Mesenchymal stem cell (in vitro differentiated cells and primary cell): ENCODE data around the gene LURAP1L.

Source experiments
- DNase-seq: peaks from one replicate; pipeline ENCODE4 v3.0.0-alpha.2; 2013
- H2AFZ ChIP-seq: one replicate; pipeline ENCODE4 v1.6.1; 2013; ENCODE audit warnings: low read depth, mild to moderate bottlenecking, control low read depth, inconsistent platforms, low read length, moderate library complexity
- H2AK5ac ChIP-seq: 2 replicates; pipeline ENCODE4 v1.6.1; 2013; ENCODE audit warnings: low read length, moderate library complexity, mild to moderate bottlenecking, inconsistent platforms; ENCODE audit not compliant: severe bottlenecking
- H2BK120ac ChIP-seq: one replicate; pipeline ENCODE4 v1.6.1; 2013; ENCODE audit warnings: low read depth, mild to moderate bottlenecking, inconsistent platforms, low read length, moderate library complexity
- H2BK12ac ChIP-seq, 2 experiments: one replicate each; pipeline ENCODE4 v1.6.1; 2013; ENCODE audit warnings: inconsistent platforms in 2 of 2, low read length in 2 of 2, mild to moderate bottlenecking in 2 of 2, moderate library complexity in 2 of 2, control low read depth in 1 of 2
- H2BK15ac ChIP-seq: one replicate; pipeline ENCODE4 v1.6.1; 2013; ENCODE audit warnings: mild to moderate bottlenecking, low read depth, inconsistent platforms; ENCODE audit not compliant: poor library complexity, severe bottlenecking
- H2BK5ac ChIP-seq: 2 replicates; pipeline ENCODE4 v1.6.1; 2013; ENCODE audit warnings: low read depth, mild to moderate bottlenecking, low read length, control low read depth, inconsistent platforms; ENCODE audit not compliant: poor library complexity, severe bottlenecking
- H3K14ac ChIP-seq, 2 experiments: one replicate each; pipeline ENCODE4 v1.6.1; 2013; ENCODE audit warnings: inconsistent platforms in 2 of 2, low read length in 2 of 2, control low read depth in 1 of 2, mild to moderate bottlenecking in 1 of 2, moderate library complexity in 1 of 2
- H3K18ac ChIP-seq, 2 experiments: one replicate each; pipeline ENCODE4 v1.6.1; 2013; ENCODE audit warnings: inconsistent platforms in 2 of 2, low read length in 2 of 2, control low read depth in 1 of 2, low read depth in 1 of 2, mild to moderate bottlenecking in 1 of 2
- H3K23ac ChIP-seq, 2 experiments: one replicate each; pipeline ENCODE4 v1.6.1; 2013; ENCODE audit warnings: inconsistent platforms in 2 of 2, low read length in 2 of 2, mild to moderate bottlenecking in 2 of 2, moderate library complexity in 2 of 2, control low read depth in 1 of 2
- H3K27ac ChIP-seq: 2 replicates; pipeline ENCODE4 v1.5.1; 2013; ENCODE audit warnings: mild to moderate bottlenecking, moderate library complexity, low read length, control low read depth, inconsistent platforms; ENCODE audit not compliant: poor library complexity, severe bottlenecking
- H3K27me3 ChIP-seq, 2 experiments: 2 replicates each; pipeline versions ENCODE4 v1.6.1 to v1.7.0; 2013; ENCODE audit warnings: low read length in 2 of 2, mild to moderate bottlenecking in 2 of 2, moderate library complexity in 2 of 2, control low read depth in 1 of 2, inconsistent platforms in 1 of 2; ENCODE audit not compliant: control insufficient read depth in 1 of 2, insufficient read depth in 1 of 2
- H3K36me3 ChIP-seq, 2 experiments: 2 replicates each; pipeline versions ENCODE4 v1.6.1 to v1.7.0; 2013; ENCODE audit warnings: low read length in 2 of 2, control low read depth in 1 of 2, inconsistent platforms in 1 of 2, low read depth in 1 of 2, mild to moderate bottlenecking in 1 of 2; ENCODE audit not compliant: insufficient read depth in 2 of 2, control insufficient read depth in 1 of 2
- H3K4ac ChIP-seq, 2 experiments: one replicate each; pipeline ENCODE4 v1.6.1; 2013; ENCODE audit warnings: inconsistent platforms in 2 of 2, low read length in 2 of 2, mild to moderate bottlenecking in 2 of 2, moderate library complexity in 2 of 2, control low read depth in 1 of 2, low read depth in 1 of 2
- H3K4me1 ChIP-seq: 2 replicates; pipeline ENCODE4 v1.6.1; 2013; ENCODE audit warnings: low read depth, low read length, control low read depth; ENCODE audit not compliant: control insufficient read depth, insufficient read depth
- H3K4me2 ChIP-seq: 2 replicates; pipeline ENCODE4 v1.6.1; 2013; ENCODE audit warnings: low read length, mild to moderate bottlenecking, inconsistent platforms; ENCODE audit not compliant: poor library complexity, severe bottlenecking
- H3K4me3 ChIP-seq, 2 experiments: 2 replicates each; pipeline versions ENCODE4 v1.5.1 to v1.7.0; 2013; ENCODE audit warnings: low read length in 2 of 2, mild to moderate bottlenecking in 2 of 2, control low read depth in 1 of 2, low read depth in 1 of 2; ENCODE audit not compliant: insufficient read depth in 1 of 2
- H3K79me1 ChIP-seq: replicated peaks from 2 replicates; pipeline ENCODE4 v1.6.1; 2013; ENCODE audit warnings: mild to moderate bottlenecking, control low read depth, low read length, inconsistent platforms; ENCODE audit not compliant: poor library complexity, severe bottlenecking
- H3K9ac ChIP-seq: 2 replicates; pipeline ENCODE4 v1.7.0; 2013; ENCODE audit warnings: mild to moderate bottlenecking, low read length, moderate library complexity
- H3K9me3 ChIP-seq: 2 replicates; pipeline ENCODE4 v1.7.0; 2013; ENCODE audit warnings: mild to moderate bottlenecking, low read length; ENCODE audit not compliant: control insufficient read depth
- H4K8ac ChIP-seq: one replicate; pipeline ENCODE4 v1.6.1; 2013; ENCODE audit warnings: inconsistent platforms, mild to moderate bottlenecking, low read length, moderate library complexity
- H4K91ac ChIP-seq: one replicate; pipeline ENCODE4 v1.6.1; 2013; ENCODE audit warnings: mild to moderate bottlenecking, low read length, inconsistent platforms
- WGBS: methylation state at CpG from one replicate; pipeline ENCODE4 v1.1.7; 2013; ENCODE audit warnings: mixed read lengths; 5-methylcytosine and 5-hydroxymethylcytosine counted together

The LURAP1L gene

GRCh38 chr9:12813960-12814876, 39.4 kb downstream of the LURAP1L start:
- no peaks in the 10 kb centered on the region for H3K36me3 ChIP-seq
- no peak overlapping the region for H2AFZ ChIP-seq
- H3K23ac ChIP-seq, result no peak overlapping the region
- no peak overlapping the region for H3K4ac ChIP-seq
- H3K27ac ChIP-seq, result peak overlapping the region; percentile 96
- no peak overlapping the region for H2BK120ac ChIP-seq
- H3K4me2 ChIP-seq, result peak overlapping the region; percentile 16
- H2BK12ac ChIP-seq, result no peak overlapping the region
- no peak overlapping the region for H4K91ac ChIP-seq
- H2AK5ac ChIP-seq, result no peak overlapping the region
- peaks cover 2% of the 10 kb centered on the region for H3K4me1 ChIP-seq
- H3K18ac ChIP-seq, result peak overlapping the region in 1 of 2 experiments; percentile 64
- H2BK15ac ChIP-seq, result no peak overlapping the region
- peak overlapping the region; percentile 89 for H3K9ac ChIP-seq
- no peaks in the 10 kb centered on the region for H3K27me3 ChIP-seq
- H3K14ac ChIP-seq, result no peak overlapping the region
- peak; percentile 99 for DNase-seq
- peak overlapping the region in 1 of 2 experiments; percentile 51 for H3K4me3 ChIP-seq
- peaks cover 2% of the 10 kb centered on the region for H3K79me1 ChIP-seq
- H2BK5ac ChIP-seq, result peak overlapping the region; percentile 84
- no peak overlapping the region for H4K8ac ChIP-seq
- no peaks in the 10 kb centered on the region for H3K9me3 ChIP-seq
- WGBS, result 0% methylated on average over 1 of the region's 6 CpGs

GRCh38 chr9:12814877-12815237, 40.0 kb downstream of the LURAP1L start:
- Histone ChIP-seq H3K36me3 (no peaks in the 10 kb centered on the region), H3K18ac (no peak overlapping the region), H3K9me3 (no peaks in the 10 kb centered on the region), H4K91ac (no peak overlapping the region), H3K23ac (no peak overlapping the region), H3K27ac (peak overlapping the region; percentile 96), H3K4me1 (peaks cover 2% of the 10 kb centered on the region), H2AK5ac (no peak overlapping the region), H2BK12ac (no peak overlapping the region), H3K14ac (no peak overlapping the region), H3K4ac (no peak overlapping the region), H3K4me2 (peak overlapping the region; percentile 5), H2BK15ac (no peak overlapping the region), H4K8ac (no peak overlapping the region), H3K9ac (peak overlapping the region; percentile 89), H2BK120ac (no peak overlapping the region), H2BK5ac (no peak overlapping the region), H3K79me1 (peaks cover 3% of the 10 kb centered on the region), H3K4me3 (peak overlapping the region in 1 of 2 experiments; percentile 45), H2AFZ (no peak overlapping the region), H3K27me3 (no peaks in the 10 kb centered on the region)
- DNase-seq, result no peak

- no peak overlapping the region for H3K4me2 ChIP-seq
- peak; percentile 59 for DNase-seq
- peaks cover 2% of the 10 kb centered on the region for H3K4me1 ChIP-seq
- no peaks in the 10 kb centered on the region for H3K27me3 ChIP-seq
- H3K4me3 ChIP-seq, result no peak overlapping the region
- H2BK12ac ChIP-seq, result no peak overlapping the region
- no peak overlapping the region for H4K8ac ChIP-seq
- peak overlapping the region in 1 of 2 experiments; percentile 82 for H3K4ac ChIP-seq
- no peak overlapping the region for H2AFZ ChIP-seq
- WGBS, result no CpG with 5 or more reads among the region's 5 CpGs
- peak overlapping the region; percentile 89 for H3K9ac ChIP-seq
- H3K23ac ChIP-seq, result no peak overlapping the region
- no peak overlapping the region for H2AK5ac ChIP-seq
- H2BK15ac ChIP-seq, result no peak overlapping the region
- H2BK120ac ChIP-seq, result no peak overlapping the region
- no peaks in the 10 kb centered on the region for H3K9me3 ChIP-seq
- no peak overlapping the region for H2BK5ac ChIP-seq
- H3K36me3 ChIP-seq, result no peaks in the 10 kb centered on the region
- H3K27ac ChIP-seq, result peak overlapping the region; percentile 25
- peaks cover 6% of the 10 kb centered on the region for H3K79me1 ChIP-seq
- no peak overlapping the region for H4K91ac ChIP-seq
- H3K18ac ChIP-seq, result no peak overlapping the region
- H3K14ac ChIP-seq, result no peak overlapping the region
Measured at GRCh38 chr9:12815888-12816287, 41.1 kb downstream of the LURAP1L start.

GRCh38 chr9:12816656-12817101, 41.9 kb downstream of the LURAP1L start:
- Histone ChIP-seq H3K4me3 (no peak overlapping the region), H3K79me1 (peaks cover 7% of the 10 kb centered on the region), H4K91ac (no peak overlapping the region), H3K4ac (peak overlapping the region in 1 of 2 experiments; percentile 49), H2AK5ac (no peak overlapping the region), H2BK120ac (no peak overlapping the region), H3K27ac (peak overlapping the region; percentile 15), H3K4me2 (no peak overlapping the region), H3K4me1 (peaks cover 2% of the 10 kb centered on the region), H2BK12ac (peak overlapping the region in 1 of 2 experiments; percentile 70), H4K8ac (no peak overlapping the region), H3K14ac (no peak overlapping the region), H3K27me3 (no peaks in the 10 kb centered on the region), H3K9me3 (no peaks in the 10 kb centered on the region), H2BK5ac (no peak overlapping the region), H3K36me3 (peaks cover 0 to 8% of the 10 kb centered on the region in 2 experiments), H3K9ac (peak overlapping the region; percentile 89), H3K23ac (no peak overlapping the region), H3K18ac (peak overlapping the region; percentile 64 to 80), H2BK15ac (no peak overlapping the region), H2AFZ (no peak overlapping the region)
- no peak for DNase-seq
- 93% methylated on average over 2 of the region's 3 CpGs for WGBS
